ENCODE data around the gene AP1B1. TPM values are rescaled to one million over a fixed set of nuclear protein-coding genes. Genes with fewer than 3 reads are reported as not detected.
"Not testable (repeated sequence)": the region's sequence is repeated elsewhere in the genome, so short reads cannot be mapped to it uniquely, and the experiment has no call there.

Gene AP1B1
- total and polyA plus RNA-seq, 7 donors: 33.1 to 83.2 (median 43.6) TPM

GRCh38 chr22:29380856-29381255, 7.5 kb downstream of the AP1B1 start:
- WGBS, 2 donors: 88 to 89% methylated on average over 6 of the region's 6 CpGs
- TF ChIP-seq EP300 (IDR thresholded peaks at IDR 0.05) (no peak), POLR2A (IDR thresholded peaks at IDR 0.05) (no peak), CTCF (IDR thresholded peaks at IDR 0.05) (no peak), POLR2AphosphoS5 (IDR thresholded peaks at IDR 0.05) (no peak)

GRCh38 chr22:29380032-29380781, 8.2 kb downstream of the AP1B1 start:
- H3K27ac ChIP-seq: no peak overlapping the region
- intact Hi-C loops (cut with DNase I): no loop called here
- TF ChIP-seq POLR2AphosphoS5 (IDR thresholded peaks at IDR 0.05) (no peak), POLR2A (IDR thresholded peaks at IDR 0.05) (no peak), CTCF (IDR thresholded peaks at IDR 0.05) (no peak), EP300 (IDR thresholded peaks at IDR 0.05) (no peak)
- H3K4me1 ChIP-seq: peaks cover 0 to 6% (median 0%) of the 10 kb centered on the region in 4 donors
- 95% methylated on average over 6 of the region's 6 CpGs for WGBS, 2 donors
- H3K4me3 ChIP-seq: no peak overlapping the region
- H3K36me3 ChIP-seq: peaks cover 0 to 34% (median 5%) of the 10 kb centered on the region in 4 donors
- no peaks in the 10 kb centered on the region for H3K27me3 ChIP-seq
- no peak for DNase-seq
- no peaks in the 10 kb centered on the region for H3K9me3 ChIP-seq

More at GRCh38 chr22:29380856-29381255, 7.5 kb downstream of the AP1B1 start:
- DNase-seq: no peak
- Histone ChIP-seq H3K4me1 (peaks cover 0 to 13% (median under 1%) of the 10 kb centered on the region in 4 donors), H3K27ac (no peak overlapping the region), H3K27me3 (no peaks in the 10 kb centered on the region), H3K9me3 (no peaks in the 10 kb centered on the region), H3K36me3 (peaks cover 0 to 31% (median 4%) of the 10 kb centered on the region in 4 donors), H3K4me3 (no peak overlapping the region)
- intact Hi-C loops (cut with DNase I): no loop called here

- intact Hi-C loops (cut with DNase I): no loop called here
- peak; percentile 19 for DNase-seq
- no peak overlapping the region for H3K27ac ChIP-seq
- H3K4me1 ChIP-seq: no peaks in the 10 kb centered on the region
- H3K27me3 ChIP-seq: no peaks in the 10 kb centered on the region
- H3K9me3 ChIP-seq: no peaks in the 10 kb centered on the region
- peaks cover 0 to 34% (median 5%) of the 10 kb centered on the region in 4 donors for H3K36me3 ChIP-seq
- TF ChIP-seq CTCF (IDR thresholded peaks at IDR 0.05) (no peak), EP300 (IDR thresholded peaks at IDR 0.05) (no peak), POLR2A (IDR thresholded peaks at IDR 0.05) (no peak)
- H3K4me3 ChIP-seq: no peak overlapping the region
- 82 to 89% methylated on average over 7 of the region's 7 CpGs for WGBS, 2 donors
These were observed 9.1 kb downstream of the AP1B1 start for GRCh38 chr22:29379258-29379657.

GRCh38 chr22:29377979-29378378, 10.4 kb downstream of the AP1B1 start:
- no peaks in the 10 kb centered on the region for H3K4me1 ChIP-seq
- intact Hi-C loops (cut with DNase I): no loop called here
- WGBS, 2 donors: 73 to 84% methylated on average over 7 of the region's 7 CpGs
- H3K4me3 ChIP-seq: no peak overlapping the region
- no peaks in the 10 kb centered on the region for H3K27me3 ChIP-seq
- H3K9me3 ChIP-seq: no peaks in the 10 kb centered on the region
- DNase-seq: peak; percentile 25
- peaks cover 0 to 34% (median 5%) of the 10 kb centered on the region in 4 donors for H3K36me3 ChIP-seq
- TF ChIP-seq EP300 (IDR thresholded peaks at IDR 0.05): no peak
- no peak for TF ChIP-seq POLR2AphosphoS5 (IDR thresholded peaks at IDR 0.05)
- no peak for TF ChIP-seq CTCF (IDR thresholded peaks at IDR 0.05)
- TF ChIP-seq POLR2A (IDR thresholded peaks at IDR 0.05): no peak
- no peak overlapping the region for H3K27ac ChIP-seq

GRCh38 chr22:29376705-29377104, 11.7 kb downstream of the AP1B1 start:
- H3K4me1 ChIP-seq; H3K4me3 ChIP-seq; H3K27ac ChIP-seq; H3K27me3 ChIP-seq; DNase-seq; intact Hi-C loops (cut with DNase I); H3K9me3 ChIP-seq: not testable (repeated sequence)
- WGBS, 2 donors: 93 to 96% methylated on average over 5 of the region's 5 CpGs
- H3K36me3 ChIP-seq: peaks cover 0 to 23% (median 5%) of the 10 kb centered on the region in 4 donors
